GM23338 (cell line): ENCODE data around the gene XRN2. TPM values are rescaled to one million over a fixed set of nuclear protein-coding genes. Genes with fewer than 3 reads are reported as not detected.

Experiments used
- ATAC-seq: fragments of 200-7000 bp; cut with Tn5 transposase; 3 replicates; pipeline ENCODE4 v1.9.1; 2020
- DNase-seq: peaks from one replicate; pipeline ENCODE4 v3.0.0-alpha.2; 2015; ENCODE audit warnings: low spot score
- H2AFZ ChIP-seq: fragments of 200-600 bp; sonication (generic); 2 replicates; pipeline ENCODE4 v1.8.0; 2016; ENCODE audit warnings: antibody characterized with exemption, mild to moderate bottlenecking, moderate library complexity
- H3F3A ChIP-seq: fragments of 200-600 bp; sonication (generic); replicated peaks from 2 replicates; pipeline ENCODE4 v1.8.0; 2017; ENCODE audit warnings: antibody characterized with exemption, mixed run types, low read depth
- H3K27ac ChIP-seq: fragments of 200-600 bp; sonication (generic); 2 replicates; pipeline ENCODE4 v1.6.1; 2016; ENCODE audit warnings: low read depth
- H3K27me3 ChIP-seq: fragments of 200-600 bp; sonication (generic); 2 replicates; pipeline ENCODE4 v1.8.0; 2016; ENCODE audit warnings: mild to moderate bottlenecking, mixed run types, moderate library complexity; ENCODE audit not compliant: insufficient read depth
- H3K36me3 ChIP-seq: fragments of 200-600 bp; sonication (generic); 2 replicates; pipeline ENCODE4 v1.8.0; 2016; ENCODE audit warnings: mild to moderate bottlenecking; ENCODE audit not compliant: insufficient read depth
- H3K4me1 ChIP-seq: fragments of 200-600 bp; sonication (generic); 2 replicates; pipeline ENCODE4 v1.8.0; 2016; ENCODE audit warnings: mild to moderate bottlenecking, moderate library complexity; ENCODE audit not compliant: insufficient read depth
- H3K4me2 ChIP-seq: fragments of 200-600 bp; sonication (generic); 2 replicates; pipeline ENCODE4 v1.7.1; 2017; ENCODE audit warnings: mixed run types
- H3K4me3 ChIP-seq: fragments of 200-600 bp; sonication (generic); 2 replicates; pipeline ENCODE4 v1.6.1; 2016; ENCODE audit warnings: mixed run types
- H3K79me2 ChIP-seq: fragments of 200-600 bp; sonication (generic); replicated peaks from 2 replicates; pipeline ENCODE4 v1.8.0; 2017; ENCODE audit warnings: mild to moderate bottlenecking; ENCODE audit not compliant: insufficient read depth
- H3K9me2 ChIP-seq: fragments of 200-600 bp; sonication (generic); 2 replicates; pipeline ENCODE4 v1.8.0; 2017; ENCODE audit not compliant: insufficient read depth
- H4K20me1 ChIP-seq: fragments of 200-600 bp; sonication (generic); replicated peaks from 2 replicates; pipeline ENCODE4 v1.8.0; 2017; ENCODE audit warnings: mild to moderate bottlenecking; ENCODE audit not compliant: insufficient read depth
- H3K27ac Mint-ChIP-seq: 2 replicates; pipeline ENCODE4 v1.8.0; 2020; ENCODE audit warnings: inconsistent platforms, mild to moderate bottlenecking, moderate library complexity, mixed read lengths
- H3K27me3 Mint-ChIP-seq: 3 replicates; pipeline ENCODE4 v1.8.0; 2022; ENCODE audit warnings: low read depth, mild to moderate bottlenecking, moderate library complexity, mixed read lengths, inconsistent platforms; ENCODE audit not compliant: insufficient read depth, poor library complexity
- H3K36me3 Mint-ChIP-seq: 3 replicates; pipeline ENCODE4 v1.8.0; 2021; ENCODE audit warnings: low read depth, mild to moderate bottlenecking, inconsistent platforms, moderate library complexity, mixed read lengths
- H3K4me1 Mint-ChIP-seq: 3 replicates; pipeline ENCODE4 v1.8.0; 2020; ENCODE audit warnings: mild to moderate bottlenecking, inconsistent platforms, mixed read lengths
- H3K4me3 Mint-ChIP-seq: 3 replicates; pipeline ENCODE4 v1.8.0; 2021; ENCODE audit warnings: moderate library complexity, mild to moderate bottlenecking, inconsistent platforms, mixed read lengths
- H3K9me3 Mint-ChIP-seq: 3 replicates; pipeline ENCODE4 v1.8.0; 2020; ENCODE audit warnings: moderate library complexity, mild to moderate bottlenecking, inconsistent platforms, mixed read lengths
- CREB1 ChIP-seq: fragments of 250-450 bp; sonication (Bioruptor Pico); IDR thresholded peaks from 2 replicates; pipeline ENCODE4 v1.5.0; 2020; ENCODE audit warnings: low read depth, mild to moderate bottlenecking, moderate library complexity
- CTCF ChIP-seq, 2 experiments: fragments of 200-600 bp in 1 of 2; sonication (generic) in 1 of 2; conservative IDR thresholded peaks; 2 replicates each; pipeline versions ENCODE4 v1.5.1 to v1.6.1; 2016 to 2017; ENCODE audit warnings: antibody characterized with exemption in 2 of 2, low read depth in 2 of 2, mild to moderate bottlenecking in 2 of 2, moderate library complexity in 1 of 2
- ETS1 ChIP-seq: IDR thresholded peaks from 2 replicates; pipeline ENCODE4 v1.6.1; 2016; ENCODE audit warnings: antibody characterized with exemption
- EZH2phosphoT487 ChIP-seq: fragments of 200-600 bp; sonication (generic); IDR thresholded peaks from one replicate; pipeline ENCODE4 v1.8.1; 2018; ENCODE audit warnings: antibody characterized with exemption; ENCODE audit not compliant: unreplicated experiment
- JUNB ChIP-seq: IDR thresholded peaks from one replicate; pipeline ENCODE4 v1.6.1; 2016; ENCODE audit warnings: antibody characterized with exemption; ENCODE audit not compliant: unreplicated experiment
- POLR2AphosphoS5 ChIP-seq: IDR thresholded peaks from 2 replicates; pipeline ENCODE4 v1.6.1; 2016; ENCODE audit warnings: antibody characterized with exemption, low read depth
- REST ChIP-seq: IDR thresholded peaks from one replicate; pipeline ENCODE4 v1.6.1; 2018; ENCODE audit warnings: antibody characterized with exemption; ENCODE audit not compliant: unreplicated experiment
- STAT1 ChIP-seq: IDR thresholded peaks from one replicate; pipeline ENCODE4 v1.6.1; 2016; ENCODE audit warnings: antibody characterized with exemption; ENCODE audit not compliant: unreplicated experiment
- ZNF331 ChIP-seq: fragments of 250-450 bp; sonication (Bioruptor Pico); IDR thresholded peaks from 2 replicates; pipeline ENCODE4 v1.5.0; 2020; ENCODE audit warnings: low read depth, mild to moderate bottlenecking, moderate library complexity
- polyA plus RNA-seq: library from polyadenylated mRNA; unstranded; fragments of >200 nt; fragmentation: Nextera tagmentation; extraction: Ambion mirVana; gene quantifications from 2 replicates; pipeline ENCODE4 v1.2.1, GENCODE V29; 2016
- total RNA-seq: library from RNA; depleted of rRNA; stranded (reverse); fragments of >200 nt; shearing (Covaris generic); gene quantifications from 2 replicates; pipeline ENCODE4 v1.2.3, GENCODE V29; 2014

The XRN2 gene
- total and polyA plus RNA-seq, 2 experiments from 2014 or later, result 113 to 150 TPM

DNA sequence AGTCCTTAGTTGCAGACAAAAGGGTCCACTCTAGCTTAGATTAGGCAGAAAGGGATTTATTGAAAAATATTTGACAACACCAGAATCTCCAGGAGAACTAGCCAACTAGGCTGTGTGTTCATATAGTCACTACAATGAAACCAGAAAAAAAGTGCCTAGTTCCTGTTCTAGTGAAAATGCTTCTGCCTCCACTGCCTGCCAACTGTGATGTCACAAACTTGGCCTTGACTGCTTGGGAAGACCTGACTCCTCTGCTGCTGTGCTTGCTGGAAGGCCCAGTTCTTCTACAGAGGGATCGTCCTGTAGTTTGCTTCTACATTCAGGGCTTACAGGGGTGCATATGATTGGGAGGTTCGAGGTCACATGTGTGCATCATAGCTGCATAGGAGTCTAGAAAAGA, 40.3 kb upstream of the XRN2 start (continued):
- no peak for TF ChIP-seq REST
- no peak for TF ChIP-seq ETS1
- TF ChIP-seq STAT1, result no peak
- no peak for TF ChIP-seq ZNF331 (CRISPR knock-in tag)
- no peak for TF ChIP-seq EZH2phosphoT487
- TF ChIP-seq JUNB, result no peak
- no peak for TF ChIP-seq CREB1 (CRISPR knock-in tag)

DNA sequence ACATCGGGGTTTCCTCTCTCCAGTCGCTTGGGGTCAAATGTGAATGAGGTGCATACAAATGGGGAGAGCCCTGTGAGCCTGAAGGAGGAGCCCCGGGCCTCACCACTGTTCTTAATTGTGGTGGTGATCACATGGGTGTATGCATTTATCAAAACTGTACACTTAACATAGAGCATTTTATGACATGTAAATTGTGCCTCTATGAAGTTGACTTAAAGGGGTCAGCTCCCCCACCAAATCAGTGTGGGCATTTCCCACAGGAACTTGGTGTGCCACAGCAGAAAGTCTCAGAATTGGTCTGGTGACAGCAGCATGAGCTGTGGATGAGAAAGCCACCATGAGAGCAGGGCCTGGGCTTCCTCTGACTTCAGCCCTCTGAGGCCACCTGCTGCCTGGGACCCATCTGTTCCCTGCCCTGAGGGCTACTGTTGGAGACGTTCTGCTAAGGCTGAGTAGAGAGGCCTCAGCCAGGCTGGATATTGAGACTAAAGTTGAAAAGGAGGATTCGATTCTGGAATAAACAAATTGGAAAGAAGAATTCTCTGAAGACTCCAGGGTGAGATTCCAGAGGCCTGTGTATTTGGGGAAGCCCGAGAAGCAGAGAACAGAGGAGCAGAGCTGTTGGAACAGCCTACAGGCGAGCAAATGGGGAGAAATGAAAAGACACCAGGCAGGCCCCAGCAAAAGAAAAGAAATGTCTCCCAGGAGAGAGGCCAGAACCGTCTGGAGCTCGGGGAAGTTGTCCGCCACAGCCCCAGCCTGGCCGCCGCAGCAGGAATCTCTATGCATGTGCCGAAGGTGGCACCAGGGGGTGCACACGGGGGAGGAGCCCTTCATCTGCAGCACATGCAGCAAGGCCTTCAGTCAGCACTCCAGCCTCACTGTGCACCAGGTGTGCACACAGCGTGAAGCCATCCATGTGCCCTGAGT, 37.6 kb upstream of the XRN2 start:
- Histone ChIP-seq H3K4me3 (no peak overlapping the region), H3K4me2 (no peak overlapping the region), H3K79me2 (no peaks in the 10 kb centered on the region), H3K27me3 (no peaks in the 10 kb centered on the region), H3K27ac (no peak overlapping the region), H3K9me2 (no peaks in the 10 kb centered on the region), H3K4me1 (no peaks in the 10 kb centered on the region), H3F3A (no peaks in the 10 kb centered on the region), H2AFZ (no peak overlapping the region), H3K36me3 (no peaks in the 10 kb centered on the region), H4K20me1 (no peaks in the 10 kb centered on the region)
- ATAC-seq (no peak), DNase-seq (no peak)
- Mint-ChIP-seq H3K4me1 (peaks cover 3% of the 10 kb centered on the region; the same call in 1 of the 3 replicates), H3K4me3 (no peak overlapping the region), H3K9me3 (peaks cover 12% of the 10 kb centered on the region), H3K36me3 (peaks cover 4% of the 10 kb centered on the region; the same call in 2 of the 3 replicates), H3K27ac (no peak overlapping the region), H3K27me3 (no peaks in the 10 kb centered on the region)
- TF ChIP-seq STAT1 (no peak), CTCF (conservative IDR thresholded peaks at IDR 0.05; ENCODE audit: low read depth in 2 of 2) (no peak; a peak in 1 of 4 replicates), ETS1 (no peak), POLR2AphosphoS5 (no peak), EZH2phosphoT487 (no peak)
